ENCODE measurements around the gene RAD51B.

DNA sequence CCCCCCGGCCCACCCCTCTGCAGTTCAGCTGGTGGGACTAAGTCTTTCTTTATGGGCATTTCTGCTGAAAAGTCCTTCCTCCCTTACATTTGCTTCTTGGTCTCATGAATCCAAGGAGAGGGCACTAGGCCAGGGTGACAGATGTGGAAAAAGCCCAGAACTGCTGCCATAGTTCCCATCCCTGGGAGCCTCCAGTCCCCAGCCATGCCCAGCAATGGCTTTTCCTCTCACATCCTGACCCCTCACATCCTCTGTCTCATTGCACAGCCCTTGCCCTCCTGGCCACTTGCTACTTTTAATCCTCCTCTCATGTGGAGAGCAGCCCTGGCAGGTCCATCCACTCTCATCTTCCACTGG is 850.8 kb downstream of the RAD51B start:
- TF ChIP-seq POLR2A (IDR thresholded peaks at IDR 0.05) = no peak
- TF ChIP-seq, protein P1, sequence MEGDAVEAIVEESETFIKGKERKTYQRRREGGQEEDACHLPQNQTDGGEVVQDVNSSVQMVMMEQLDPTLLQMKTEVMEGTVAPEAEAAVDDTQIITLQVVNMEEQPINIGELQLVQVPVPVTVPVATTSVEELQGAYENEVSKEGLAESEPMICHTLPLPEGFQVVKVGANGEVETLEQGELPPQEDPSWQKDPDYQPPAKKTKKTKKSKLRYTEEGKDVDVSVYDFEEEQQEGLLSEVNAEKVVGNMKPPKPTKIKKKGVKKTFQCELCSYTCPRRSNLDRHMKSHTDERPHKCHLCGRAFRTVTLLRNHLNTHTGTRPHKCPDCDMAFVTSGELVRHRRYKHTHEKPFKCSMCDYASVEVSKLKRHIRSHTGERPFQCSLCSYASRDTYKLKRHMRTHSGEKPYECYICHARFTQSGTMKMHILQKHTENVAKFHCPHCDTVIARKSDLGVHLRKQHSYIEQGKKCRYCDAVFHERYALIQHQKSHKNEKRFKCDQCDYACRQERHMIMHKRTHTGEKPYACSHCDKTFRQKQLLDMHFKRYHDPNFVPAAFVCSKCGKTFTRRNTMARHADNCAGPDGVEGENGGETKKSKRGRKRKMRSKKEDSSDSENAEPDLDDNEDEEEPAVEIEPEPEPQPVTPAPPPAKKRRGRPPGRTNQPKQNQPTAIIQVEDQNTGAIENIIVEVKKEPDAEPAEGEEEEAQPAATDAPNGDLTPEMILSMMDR (IDR thresholded peaks at IDR 0.05) = no peak

Measured in vagina (tissue), 2 donors.